ENCODE measurements around the gene GAS6.
"Not testable (repeated sequence)": the region's sequence is repeated elsewhere in the genome, so short reads cannot be mapped to it uniquely, and the experiment has no call there.

GAS6 gene

GRCh38 chr13:113795362-113795761 is 68.5 kb downstream of the GAS6 start:
- in situ Hi-C loops (cut with MboI; ENCODE audit: low sequenced_read_pairs); H3K4me1 ChIP-seq; H3K9me3 ChIP-seq; H3K36me3 ChIP-seq (replicated peaks); DNase-seq (ENCODE audit: low spot score in 2 of 2); H3K27me3 ChIP-seq (ENCODE audit: low read depth); H3K4me3 ChIP-seq: not testable (repeated sequence)

- Histone ChIP-seq H3K27me3 (ENCODE audit: low read depth) (no peaks in the 10 kb centered on the region), H3K4me1 (no peaks in the 10 kb centered on the region), H3K36me3 (replicated peaks) (no peaks in the 10 kb centered on the region), H3K9me3 (no peaks in the 10 kb centered on the region), H3K4me3 (no peak overlapping the region)
- DNase-seq (ENCODE audit: low spot score in 2 of 2), result no peak
- in situ Hi-C loops (cut with MboI; ENCODE audit: low sequenced_read_pairs), result no loop called here
Measured at GRCh38 chr13:113794764-113795173, 69.1 kb downstream of the GAS6 start.

GRCh38 chr13:113794086-113794485 is 69.8 kb downstream of the GAS6 start:
- no peak for DNase-seq (ENCODE audit: low spot score in 2 of 2)
- no peaks in the 10 kb centered on the region for H3K9me3 ChIP-seq
- no peaks in the 10 kb centered on the region for H3K36me3 ChIP-seq (replicated peaks)
- H3K4me3 ChIP-seq, result no peak overlapping the region
- H3K27me3 ChIP-seq (ENCODE audit: low read depth), result no peaks in the 10 kb centered on the region
- in situ Hi-C loops (cut with MboI; ENCODE audit: low sequenced_read_pairs), result no loop called here
- H3K4me1 ChIP-seq, result no peaks in the 10 kb centered on the region

- Histone ChIP-seq H3K27me3 (ENCODE audit: low read depth) (no peaks in the 10 kb centered on the region), H3K36me3 (replicated peaks) (no peaks in the 10 kb centered on the region)
Measured at GRCh38 chr13:113793718-113794085, 70.2 kb downstream of the GAS6 start.

GRCh38 chr13:113792886-113793717 is 70.8 kb downstream of the GAS6 start:
- Histone ChIP-seq H3K4me3 (no peak overlapping the region), H3K27me3 (ENCODE audit: low read depth) (no peaks in the 10 kb centered on the region), H3K36me3 (replicated peaks) (no peaks in the 10 kb centered on the region), H3K4me1 (no peaks in the 10 kb centered on the region), H3K9me3 (no peaks in the 10 kb centered on the region)
- in situ Hi-C loops (cut with MboI; ENCODE audit: low sequenced_read_pairs), result no loop called here
- no peak for DNase-seq (ENCODE audit: low spot score in 2 of 2)

More at GRCh38 chr13:113793718-113794085, 70.2 kb downstream of the GAS6 start:
- Histone ChIP-seq H3K9me3 (no peaks in the 10 kb centered on the region), H3K4me3 (no peak overlapping the region), H3K4me1 (no peaks in the 10 kb centered on the region)
- DNase-seq (ENCODE audit: low spot score in 2 of 2), result no peak
- in situ Hi-C loops (cut with MboI; ENCODE audit: low sequenced_read_pairs), result no loop called here

- Histone ChIP-seq H3K9me3 (no peaks in the 10 kb centered on the region), H3K4me1 (no peaks in the 10 kb centered on the region), H3K27me3 (ENCODE audit: low read depth) (no peaks in the 10 kb centered on the region), H3K4me3 (no peak overlapping the region), H3K36me3 (replicated peaks) (no peaks in the 10 kb centered on the region)
- no peak for DNase-seq (ENCODE audit: low spot score in 2 of 2)
- in situ Hi-C loops (cut with MboI; ENCODE audit: low sequenced_read_pairs), result no loop called here
Measured at GRCh38 chr13:113792236-113792770, 71.6 kb downstream of the GAS6 start.

GRCh38 chr13:113791761-113792160 is 72.1 kb downstream of the GAS6 start:
- H3K4me3 ChIP-seq, result no peak overlapping the region
- no peaks in the 10 kb centered on the region for H3K4me1 ChIP-seq
- in situ Hi-C loops (cut with MboI; ENCODE audit: low sequenced_read_pairs), result no loop called here
- H3K9me3 ChIP-seq, result no peaks in the 10 kb centered on the region
- no peaks in the 10 kb centered on the region for H3K27me3 ChIP-seq (ENCODE audit: low read depth)
- DNase-seq (ENCODE audit: low spot score in 2 of 2), result no peak
- H3K36me3 ChIP-seq (replicated peaks), result no peaks in the 10 kb centered on the region

GRCh38 chr13:113791226-113791625 is 72.7 kb downstream of the GAS6 start:
- no peaks in the 10 kb centered on the region for H3K4me1 ChIP-seq
- no peak for DNase-seq (ENCODE audit: low spot score in 2 of 2)
- H3K9me3 ChIP-seq, result no peaks in the 10 kb centered on the region
- no peaks in the 10 kb centered on the region for H3K27me3 ChIP-seq (ENCODE audit: low read depth)
- no peaks in the 10 kb centered on the region for H3K36me3 ChIP-seq (replicated peaks)
- in situ Hi-C loops (cut with MboI; ENCODE audit: low sequenced_read_pairs), result no loop called here
- H3K4me3 ChIP-seq, result no peak overlapping the region

- H3K27me3 ChIP-seq (ENCODE audit: low read depth); DNase-seq (ENCODE audit: low spot score in 2 of 2); H3K4me3 ChIP-seq; H3K36me3 ChIP-seq (replicated peaks); in situ Hi-C loops (cut with MboI; ENCODE audit: low sequenced_read_pairs); H3K4me1 ChIP-seq; H3K9me3 ChIP-seq: not testable (repeated sequence)
Measured at GRCh38 chr13:113789931-113790330, 73.9 kb downstream of the GAS6 start.

GRCh38 chr13:113789167-113789566 is 74.7 kb downstream of the GAS6 start:
- Histone ChIP-seq H3K36me3 (replicated peaks) (no peaks in the 10 kb centered on the region), H3K27me3 (ENCODE audit: low read depth) (peaks cover 9% of the 10 kb centered on the region), H3K9me3 (no peaks in the 10 kb centered on the region; the same call in 1 of the 2 replicates), H3K4me3 (no peak overlapping the region), H3K4me1 (no peaks in the 10 kb centered on the region)
- in situ Hi-C loops (cut with MboI; ENCODE audit: low sequenced_read_pairs), result no loop called here
- DNase-seq (ENCODE audit: low spot score in 2 of 2), result no peak

- in situ Hi-C loops (cut with MboI; ENCODE audit: low sequenced_read_pairs), result no loop called here
Measured at GRCh38 chr13:113788413-113789135, 75.3 kb downstream of the GAS6 start.

GRCh38 chr13:113787694-113788093 is 76.2 kb downstream of the GAS6 start:
- in situ Hi-C loops (cut with MboI; ENCODE audit: low sequenced_read_pairs), result no loop called here
- DNase-seq (ENCODE audit: low spot score in 2 of 2), result no peak
- Histone ChIP-seq H3K4me3 (no peak overlapping the region), H3K27me3 (ENCODE audit: low read depth) (peaks cover 14% of the 10 kb centered on the region), H3K36me3 (replicated peaks) (no peaks in the 10 kb centered on the region), H3K9me3 (no peaks in the 10 kb centered on the region; the same call in 1 of the 2 replicates), H3K4me1 (no peaks in the 10 kb centered on the region)

More at GRCh38 chr13:113788413-113789135, 75.3 kb downstream of the GAS6 start:
- H3K4me3 ChIP-seq, result no peak overlapping the region
- no peak for DNase-seq (ENCODE audit: low spot score in 2 of 2)
- H3K4me1 ChIP-seq, result no peaks in the 10 kb centered on the region
- peaks cover 11% of the 10 kb centered on the region for H3K27me3 ChIP-seq (ENCODE audit: low read depth)
- no peaks in the 10 kb centered on the region for H3K36me3 ChIP-seq (replicated peaks)
- no peaks in the 10 kb centered on the region; the same call in 1 of the 2 replicates for H3K9me3 ChIP-seq

- DNase-seq (ENCODE audit: low spot score in 2 of 2), result no peak
Measured at GRCh38 chr13:113786262-113786841, 77.5 kb downstream of the GAS6 start.

More at GRCh38 chr13:113786262-113786841, 77.5 kb downstream of the GAS6 start:
- Histone ChIP-seq H3K9me3 (no peaks in the 10 kb centered on the region; the same call in 1 of the 2 replicates), H3K27me3 (ENCODE audit: low read depth) (peaks cover 21% of the 10 kb centered on the region), H3K4me1 (no peaks in the 10 kb centered on the region), H3K4me3 (no peak overlapping the region), H3K36me3 (replicated peaks) (no peaks in the 10 kb centered on the region)
- in situ Hi-C loops (cut with MboI; ENCODE audit: low sequenced_read_pairs), result no loop called here

All from HAP-1 (cell line).